Stimulated activated CD4-positive, alpha-beta T cell treated with anti-CD3 and anti-CD28 coated beads, Interleukin-2, amount 100 ng/mL, for 24 hours (primary cell): ENCODE data around the gene ATP9A.
A peak's percentile ranks its signal among the peaks of the same experiment; 100 is the strongest.
"Not testable (repeated sequence)": the region's sequence is repeated elsewhere in the genome, so short reads cannot be mapped to it uniquely, and the experiment has no call there.

Source experiments
- DNase-seq, 2 donors: peaks; one replicate each; pipeline ENCODE4 v3.0.0-alpha.2; 2020

The ATP9A gene

DNA sequence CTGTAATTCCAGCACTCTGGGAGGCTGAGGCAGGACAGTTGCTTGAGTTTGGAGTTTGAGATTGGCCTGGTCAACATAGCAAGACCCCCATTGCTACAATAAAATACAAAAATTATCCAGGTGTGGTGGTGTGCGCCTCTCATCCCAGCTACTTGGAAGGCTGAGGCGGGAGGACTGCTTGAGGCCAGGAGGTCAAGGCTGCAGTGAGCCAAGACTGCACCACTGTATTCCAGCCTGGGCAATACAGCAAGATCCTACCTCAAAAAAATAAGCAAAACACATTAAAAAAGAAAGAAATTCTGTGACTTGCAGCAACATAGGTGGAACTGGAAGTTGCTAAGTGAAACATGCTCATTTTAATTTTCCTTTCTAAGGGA, 119.6 kb downstream of the ATP9A start:
- DNase-seq: no peak

DNA sequence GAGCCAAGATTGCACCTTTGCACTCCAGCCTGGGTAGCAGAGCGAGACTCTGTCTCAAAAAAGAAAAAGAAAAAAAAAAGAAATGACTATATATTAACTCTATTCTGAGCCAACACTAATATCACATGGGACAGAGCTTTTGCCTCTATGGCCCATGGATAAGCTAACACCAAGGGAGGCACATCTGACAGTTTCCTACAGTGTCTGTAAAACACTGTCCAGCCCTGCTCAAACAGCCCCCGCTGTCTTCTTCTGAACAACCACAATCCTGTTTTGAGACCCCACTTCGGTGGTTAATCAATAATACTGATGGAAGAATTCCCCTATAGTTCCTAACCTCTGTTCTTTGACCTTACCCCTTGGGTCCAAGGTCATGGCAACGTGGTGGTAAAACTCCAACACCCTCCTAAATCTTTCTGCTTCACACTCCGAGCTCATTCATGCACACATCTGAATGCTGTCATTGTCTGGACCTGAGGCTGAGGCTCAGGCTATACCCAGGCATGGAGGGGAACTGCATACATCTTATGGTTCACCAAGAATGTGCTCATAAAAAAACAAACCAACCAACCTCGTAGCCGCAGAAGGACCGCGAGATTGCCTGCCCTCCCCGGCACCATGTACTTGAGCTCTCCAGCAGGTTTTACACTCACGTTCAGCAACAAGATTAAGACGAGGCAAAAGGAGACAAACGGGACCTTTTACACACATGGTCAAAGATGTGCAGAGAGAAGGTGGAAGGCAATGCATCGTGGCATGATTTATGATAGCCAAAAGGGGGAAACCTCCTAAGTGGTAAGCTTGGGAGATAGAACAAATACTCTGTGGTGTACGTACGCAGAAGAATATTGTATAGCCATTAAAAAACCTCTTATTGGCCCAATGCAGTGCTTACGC, 120.3 kb downstream of the ATP9A start:
- DNase-seq: no peak

DNA sequence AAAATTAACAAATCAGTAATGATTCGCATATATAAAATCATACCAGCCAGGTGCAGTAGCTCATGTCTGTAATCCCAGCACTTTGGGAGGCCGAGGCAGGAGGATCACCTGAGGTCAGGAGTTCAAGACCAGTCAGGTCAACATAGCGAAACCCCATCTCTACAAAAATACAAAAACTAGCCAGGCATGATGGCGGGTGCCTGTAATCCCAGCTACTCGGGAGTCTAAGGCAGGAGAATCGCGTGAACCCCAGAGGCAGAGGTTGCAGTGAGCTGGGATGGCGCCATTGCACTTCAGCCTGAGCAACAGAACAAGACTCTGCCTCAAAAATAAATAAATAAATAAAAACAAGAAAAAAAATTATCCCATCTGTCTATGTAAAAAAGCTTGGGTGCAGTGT, 124.4 kb downstream of the ATP9A start:
- DNase-seq: not testable (repeated sequence)

DNA sequence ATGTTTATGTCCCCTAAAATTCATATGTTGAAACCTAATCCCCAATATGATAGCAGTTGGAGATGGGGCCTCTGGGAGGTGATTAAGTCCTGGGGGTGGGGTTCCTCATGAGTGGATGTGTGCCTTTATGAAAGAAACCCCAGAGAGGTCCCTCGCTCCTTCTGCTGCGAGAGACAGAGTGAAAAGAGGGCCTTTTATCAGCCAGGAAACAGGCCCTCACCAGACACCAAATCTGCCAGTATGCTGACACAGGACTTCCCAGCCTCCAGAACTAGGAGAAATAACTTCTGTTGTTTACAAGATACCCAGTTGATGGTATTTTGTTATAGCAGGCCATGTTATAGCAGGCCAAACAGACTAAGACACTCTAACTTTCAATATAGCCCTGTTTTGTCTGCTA, 124.8 kb downstream of the ATP9A start:
- no peak for DNase-seq

DNA sequence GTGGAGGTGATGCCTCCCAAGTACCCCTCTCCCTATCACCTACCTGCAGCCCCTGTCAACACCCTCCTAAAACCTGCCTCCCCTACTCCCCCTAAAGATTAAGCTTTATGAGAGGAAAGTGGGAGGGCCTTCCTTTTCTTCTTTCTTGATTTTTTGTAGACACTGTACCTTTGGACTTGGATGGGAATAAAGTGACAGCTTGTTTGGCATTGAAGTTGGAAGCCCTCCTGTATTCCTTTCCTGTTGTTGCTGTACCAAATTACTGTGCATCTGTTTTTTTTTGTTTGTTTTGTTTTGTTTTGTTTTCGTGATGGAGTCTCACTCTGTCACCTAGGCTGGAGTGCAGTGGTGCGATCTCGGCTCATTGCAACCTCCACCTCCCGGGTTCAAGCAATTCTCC, 126.3 kb downstream of the ATP9A start:
- DNase-seq: no peak

DNA sequence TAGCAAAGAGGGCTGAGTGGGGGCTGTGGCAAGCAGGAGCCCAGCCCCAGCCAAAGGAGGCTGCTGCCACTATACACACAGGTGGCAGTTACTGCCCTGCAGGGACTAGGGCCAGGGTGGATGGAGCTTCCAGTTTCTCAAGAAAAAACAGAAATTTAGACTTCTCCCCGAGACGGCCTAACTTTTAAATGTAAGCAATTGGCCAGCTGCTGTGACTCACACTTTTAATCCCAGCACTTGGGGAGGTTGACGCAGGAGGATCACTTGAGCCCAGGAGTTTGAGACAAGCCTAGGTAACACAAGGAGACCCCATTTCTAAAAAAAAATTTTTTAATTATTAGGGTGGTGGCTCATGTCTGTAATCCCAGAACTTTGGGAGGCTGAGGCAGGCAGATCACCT, 127.4 kb downstream of the ATP9A start:
- DNase-seq: no peak

DNA sequence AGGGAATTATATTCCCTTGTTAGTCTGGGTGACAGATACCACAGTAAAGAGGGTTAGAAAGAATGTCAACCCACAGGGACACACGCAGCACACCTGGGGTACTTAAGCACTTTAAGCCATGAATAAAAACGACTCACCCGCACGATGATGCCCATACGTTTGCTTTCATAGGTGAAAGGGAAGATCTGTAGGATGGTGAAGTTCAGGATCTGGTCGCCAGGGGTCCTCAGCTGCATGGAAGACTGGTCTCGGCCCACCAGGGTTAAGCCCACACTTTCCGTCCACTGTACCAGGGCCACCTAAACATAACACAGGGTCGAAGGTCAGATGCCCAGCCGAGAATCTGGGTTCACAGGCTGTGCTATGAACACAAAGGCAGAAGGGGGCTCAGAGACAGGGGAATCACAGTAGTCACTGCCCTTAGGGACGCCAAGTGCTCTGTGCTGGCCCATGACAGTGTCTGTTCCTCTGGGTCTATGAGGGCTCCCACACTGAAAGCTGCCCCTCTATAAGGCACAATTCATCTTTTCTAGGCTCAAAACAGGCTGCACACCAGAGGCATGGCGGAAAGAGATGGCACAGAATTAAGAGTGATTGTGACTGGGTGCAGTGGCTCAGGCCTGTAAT, 128.9 kb downstream of the ATP9A start:
- DNase-seq: peak; percentile 76 to 80

DNA sequence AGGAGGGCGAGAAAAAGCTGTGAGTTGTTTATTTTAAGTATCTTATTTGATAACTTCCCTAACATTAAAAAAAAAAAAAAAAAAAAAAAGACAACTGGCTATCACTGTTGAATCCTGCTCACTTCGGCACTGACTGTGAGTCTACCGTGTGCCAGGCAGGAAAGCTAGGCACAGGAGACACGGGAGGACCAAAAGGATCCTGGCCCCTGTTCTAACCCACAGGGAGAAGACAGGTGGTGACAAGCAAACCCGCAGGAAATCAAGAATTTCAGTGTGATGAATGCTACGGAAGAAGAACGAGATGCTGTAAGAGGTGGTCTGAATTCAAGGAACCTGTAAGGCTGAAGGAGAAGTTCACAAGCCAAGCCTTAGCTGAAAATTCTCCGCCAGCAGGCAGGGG, 130.9 kb downstream of the ATP9A start:
- DNase-seq: no peak

DNA sequence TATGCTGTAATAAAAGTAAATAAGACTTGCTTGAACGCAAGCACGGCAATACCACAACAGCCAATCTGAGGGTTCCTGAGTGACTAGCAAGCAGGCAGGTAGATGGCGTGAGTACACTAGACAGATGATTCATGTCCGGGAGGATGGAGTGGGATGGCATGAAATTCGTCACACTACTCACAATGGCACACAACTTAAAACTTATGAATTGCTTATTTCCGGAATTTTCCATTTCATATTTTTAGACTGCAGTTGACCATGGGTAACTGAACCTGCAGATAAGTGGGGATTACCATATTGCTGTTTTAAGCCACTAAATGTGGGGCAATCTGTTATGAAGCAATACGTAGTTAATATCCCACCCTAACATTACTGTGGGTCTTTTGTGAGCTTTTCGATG, 132.1 kb downstream of the ATP9A start:
- peak in 1 of 2 donors; percentile 55 for DNase-seq

DNA sequence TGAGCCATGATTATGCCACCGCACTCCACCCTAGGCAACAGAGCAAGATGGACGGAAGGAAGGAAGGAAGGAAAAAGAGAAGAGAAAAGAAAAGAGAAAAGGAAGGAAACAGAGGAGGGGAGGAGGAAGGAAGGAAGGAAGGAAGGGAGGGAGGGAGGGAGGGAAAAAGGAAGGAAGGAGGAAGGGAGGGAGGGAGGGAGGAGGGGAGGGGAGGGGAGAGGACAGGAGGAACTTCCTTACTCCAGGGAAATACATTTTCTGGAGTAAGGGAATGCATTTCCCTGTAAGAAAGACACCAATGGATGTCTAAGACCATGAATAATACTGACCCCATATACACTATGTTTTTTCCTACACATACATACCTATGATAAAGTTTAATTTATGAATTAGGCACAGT, 132.5 kb downstream of the ATP9A start:
- DNase-seq: no peak

DNA sequence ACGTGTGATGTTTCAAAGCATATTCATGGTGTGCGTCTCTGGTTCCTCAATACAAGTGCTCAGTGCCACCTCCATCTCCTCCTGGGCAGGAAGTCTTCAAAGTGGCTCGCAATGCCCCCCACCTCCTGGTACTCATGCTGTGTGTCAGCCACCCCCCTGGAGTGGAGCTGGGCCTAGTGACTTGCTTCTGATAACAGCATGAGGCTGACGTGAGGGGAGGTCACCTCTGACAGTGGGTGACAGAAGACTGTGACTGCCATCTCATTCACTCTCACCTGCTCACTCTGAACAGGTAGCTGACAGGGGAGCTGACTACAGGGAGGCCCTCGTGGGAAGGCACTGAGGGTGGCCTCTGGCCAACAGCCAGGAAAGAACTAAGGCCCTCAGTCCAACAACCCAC, 133.3 kb downstream of the ATP9A start:
- no peak for DNase-seq

DNA sequence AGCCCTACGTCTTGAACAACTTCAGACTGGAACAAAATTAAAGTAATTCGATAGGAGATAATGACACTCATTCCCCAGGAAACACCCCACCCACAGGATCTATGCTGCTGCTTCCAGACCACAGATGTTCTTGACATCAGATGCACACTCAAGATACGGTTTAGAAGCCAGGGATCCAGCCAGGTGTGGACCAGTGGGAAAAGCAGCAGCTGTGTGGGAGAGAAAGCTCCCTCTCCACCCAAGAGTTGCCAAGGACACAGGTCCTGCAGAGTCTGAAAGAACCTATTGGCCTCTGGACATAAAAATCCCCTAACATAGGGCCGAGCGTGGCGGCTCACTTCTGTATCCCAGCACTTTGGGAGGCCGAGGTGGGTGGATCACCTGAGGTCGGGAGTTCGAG, 133.9 kb downstream of the ATP9A start:
- DNase-seq: no peak

DNA sequence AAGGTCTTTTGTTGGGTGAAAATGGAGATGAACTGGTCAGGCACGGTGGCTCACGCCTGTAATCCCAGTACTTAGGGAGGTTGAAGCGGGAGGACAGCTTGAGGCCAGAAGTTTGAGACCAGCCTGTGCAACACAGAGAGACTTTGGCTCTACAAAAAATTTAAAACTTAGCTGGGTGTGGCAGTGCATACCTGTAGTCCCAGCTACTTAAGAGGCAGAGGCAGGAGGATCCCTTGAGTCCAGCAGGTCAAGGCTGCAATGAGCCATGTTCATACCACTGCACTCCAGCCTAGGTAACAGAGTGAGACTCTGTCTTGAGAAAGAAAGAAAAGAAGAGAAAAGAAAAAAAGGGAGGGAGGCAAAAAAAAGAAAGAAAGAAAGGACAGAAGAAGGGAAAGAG, 134.8 kb downstream of the ATP9A start:
- DNase-seq: no peak

DNA sequence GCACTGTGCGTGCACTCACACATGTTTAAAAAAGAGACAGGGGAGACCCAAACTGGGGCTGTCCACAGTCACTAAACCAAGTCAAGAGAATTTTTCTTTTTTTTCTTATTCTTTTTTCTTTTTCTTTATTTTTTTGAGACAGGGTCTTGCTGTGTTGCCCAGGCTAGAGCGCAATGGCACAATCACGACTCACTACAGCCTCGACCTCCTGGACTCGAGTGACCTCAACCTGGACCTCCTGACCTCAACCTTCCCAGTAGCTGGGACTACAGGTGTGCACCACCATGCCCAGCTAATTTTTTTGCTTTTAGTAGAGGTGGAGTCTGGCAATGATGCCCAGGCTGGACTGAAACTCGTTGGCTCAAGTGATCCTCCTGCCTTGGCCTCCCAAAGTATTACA, 136.2 kb downstream of the ATP9A start:
- no peak for DNase-seq

DNA sequence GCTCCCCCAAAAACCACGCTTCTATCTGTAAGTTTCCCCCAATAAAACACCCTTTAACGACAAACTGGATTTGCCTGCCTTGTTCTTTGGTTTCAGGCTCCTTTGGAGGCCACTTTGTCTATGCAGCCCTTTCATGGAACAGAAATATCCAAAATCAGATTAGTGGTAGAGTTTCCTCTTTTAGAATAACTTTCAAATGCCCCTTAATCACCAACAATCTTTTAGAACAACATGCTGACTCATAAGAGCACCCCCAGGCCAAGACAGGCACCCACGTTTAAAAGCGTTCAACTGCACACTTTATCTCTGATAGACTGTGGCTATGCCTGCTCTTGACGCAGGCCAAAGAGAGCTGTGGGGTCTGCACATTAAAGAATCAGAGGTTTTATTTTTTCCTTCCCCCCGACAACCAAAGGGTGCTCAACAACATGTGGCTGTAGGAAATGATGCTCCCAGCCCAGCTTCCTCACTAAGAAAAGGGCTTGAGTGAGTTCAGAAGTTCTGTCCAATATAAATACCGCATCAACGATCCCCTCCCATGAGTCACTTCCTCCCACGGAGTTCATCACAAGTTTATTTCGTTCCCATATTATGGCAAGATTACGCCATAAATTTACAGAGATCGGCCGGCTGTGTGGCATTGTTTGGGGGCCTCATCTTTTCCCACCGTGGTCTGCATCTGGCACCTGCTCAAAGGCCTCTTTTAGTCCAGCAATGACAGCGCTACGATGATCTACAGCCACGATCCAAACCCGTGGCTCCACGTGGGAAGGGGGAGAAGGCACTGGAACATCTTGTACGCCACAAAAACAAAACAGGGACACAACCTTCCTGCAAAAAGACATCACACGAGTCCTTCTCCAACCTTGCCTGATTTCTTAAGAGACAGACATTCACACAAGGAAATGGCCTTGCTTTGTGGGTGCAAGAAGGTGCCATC, 136.9 kb downstream of the ATP9A start:
- peak; percentile 36 to 53 for DNase-seq

DNA sequence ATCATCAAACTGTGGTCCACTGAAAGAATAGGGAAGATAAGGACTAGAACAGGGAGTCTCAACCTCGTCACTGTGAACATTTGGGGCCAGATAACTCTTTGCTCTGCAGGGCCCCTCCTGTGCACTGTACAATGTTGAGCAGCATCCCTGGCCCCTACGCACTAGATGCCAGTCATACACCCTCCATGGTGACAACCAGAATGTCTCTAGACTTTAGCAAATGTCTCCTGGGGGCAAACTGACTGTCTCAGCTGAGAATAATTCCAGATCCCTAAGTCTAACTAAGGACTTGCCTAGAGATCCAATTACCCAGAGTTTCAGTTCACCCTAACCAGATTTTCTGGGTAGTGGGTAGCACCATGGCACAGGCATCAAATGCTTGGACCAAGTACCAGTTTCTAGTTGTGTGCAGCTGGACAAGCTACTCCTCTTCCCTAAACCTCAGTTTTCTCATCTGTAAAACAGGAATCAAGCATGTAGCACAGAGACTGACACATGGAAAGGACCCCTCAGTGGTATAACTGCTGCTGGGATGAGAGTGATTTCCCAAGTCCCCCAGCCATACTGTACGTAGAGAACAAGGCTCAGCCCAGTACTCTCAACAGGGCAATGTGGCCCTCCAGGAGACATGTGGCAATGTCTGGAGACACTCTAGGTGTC, 138.7 kb downstream of the ATP9A start:
- DNase-seq: no peak

DNA sequence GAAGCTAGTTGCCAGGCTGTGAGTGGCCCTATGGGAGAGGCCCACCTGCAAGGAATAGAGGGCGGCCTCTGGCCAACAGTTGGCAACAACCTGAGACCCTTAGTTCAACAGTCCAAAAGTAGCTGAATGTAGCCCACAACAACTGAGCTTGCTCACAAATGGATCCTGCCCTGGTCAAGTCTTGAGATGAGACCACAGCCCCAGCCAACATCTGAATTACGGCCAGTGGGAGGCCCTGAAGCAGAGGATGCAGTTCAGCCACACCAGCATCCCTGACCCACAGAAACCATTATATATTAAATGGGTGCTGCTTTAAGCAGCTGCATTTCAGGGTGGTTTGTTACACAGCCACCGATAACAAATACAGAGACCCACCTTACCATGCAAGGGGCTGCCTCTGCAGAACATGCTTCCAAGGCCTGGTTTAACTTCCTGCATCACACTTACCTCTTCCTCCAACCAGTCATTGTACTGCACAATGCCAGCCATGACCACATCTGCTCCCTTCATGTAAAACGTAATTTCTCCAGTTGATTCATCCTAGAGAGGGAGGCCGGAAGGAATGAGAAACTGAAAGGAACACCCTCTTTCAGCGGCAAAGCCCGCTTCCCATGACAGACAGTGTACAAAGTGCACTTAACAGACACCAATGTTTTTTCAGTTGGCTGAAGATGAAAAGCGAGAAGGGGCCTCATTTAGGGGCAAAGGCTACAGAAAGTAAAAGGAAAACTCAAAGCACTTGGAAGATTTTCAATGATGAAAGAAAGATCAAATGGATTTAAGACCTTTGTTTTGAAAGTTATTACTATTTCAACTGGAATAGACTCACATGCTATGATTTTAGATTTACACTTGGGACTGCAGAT, 139.4 kb downstream of the ATP9A start:
- no peak for DNase-seq

DNA sequence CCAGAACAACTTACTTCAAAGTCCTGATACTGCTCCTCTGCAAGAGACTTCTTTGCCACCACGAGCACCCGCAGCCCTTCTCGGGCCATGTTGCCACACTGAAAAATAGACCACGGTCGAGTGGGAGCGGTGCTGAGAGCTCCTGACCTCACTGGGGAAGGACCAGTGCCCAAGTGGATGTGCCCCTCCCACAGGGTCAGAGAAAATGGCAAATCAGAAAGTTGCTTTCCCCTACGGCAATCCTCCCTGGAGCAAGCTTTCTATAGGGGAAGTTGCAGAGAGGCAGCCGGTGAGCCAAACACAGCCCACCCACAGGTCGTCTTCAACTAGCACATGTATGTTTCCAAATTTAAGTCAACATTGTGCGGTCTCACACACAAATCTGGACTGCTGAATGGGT, 140.6 kb downstream of the ATP9A start:
- DNase-seq: no peak

DNA sequence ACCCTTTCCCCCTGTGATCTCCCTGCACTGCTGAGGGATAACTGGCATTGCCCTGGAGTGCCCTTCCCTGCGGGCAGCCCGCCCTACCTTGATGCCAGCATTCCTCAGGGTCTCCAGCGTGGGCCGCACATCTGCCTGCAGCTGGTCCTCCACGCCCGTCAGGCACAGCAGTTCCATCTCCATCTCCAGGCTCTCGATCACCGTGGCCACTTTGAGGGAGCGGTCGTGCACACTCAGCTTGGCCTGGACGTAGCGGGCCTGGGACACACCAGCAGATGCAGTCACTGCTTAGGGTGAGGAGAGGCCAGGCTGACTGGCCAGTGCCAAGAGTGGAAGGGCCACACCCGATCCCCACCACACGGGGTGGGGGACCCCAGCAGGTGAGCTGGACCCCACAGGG, 143.1 kb downstream of the ATP9A start:
- no peak for DNase-seq

DNA sequence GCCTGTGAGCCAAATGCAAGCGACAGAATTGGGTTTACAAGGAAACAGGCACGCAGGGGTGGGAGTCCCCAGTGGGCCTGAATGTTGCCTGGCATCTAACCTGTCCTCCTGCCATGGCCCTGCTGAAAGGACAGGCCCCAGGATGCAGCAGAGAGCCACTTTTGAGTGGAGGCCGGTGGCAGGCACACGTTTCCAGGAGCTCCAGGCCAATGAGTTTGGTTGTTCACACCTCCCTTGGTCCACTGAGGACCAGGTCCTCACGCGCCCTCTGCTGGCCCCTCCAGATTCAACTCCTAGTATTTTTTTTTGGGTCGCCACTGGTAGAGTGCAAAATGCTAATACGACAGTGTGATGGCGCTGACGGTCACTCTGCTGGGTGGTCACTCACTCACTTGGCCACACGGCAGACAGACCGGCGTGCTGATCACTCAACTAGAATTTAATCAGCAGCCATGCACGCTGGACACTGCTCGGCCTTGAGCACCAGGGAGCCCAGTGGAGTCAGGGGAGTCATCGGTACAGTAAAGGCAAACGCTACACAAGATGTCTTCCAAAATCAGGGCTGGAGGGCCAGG, 143.9 kb downstream of the ATP9A start:
- DNase-seq: peak; percentile 76 to 80

DNA sequence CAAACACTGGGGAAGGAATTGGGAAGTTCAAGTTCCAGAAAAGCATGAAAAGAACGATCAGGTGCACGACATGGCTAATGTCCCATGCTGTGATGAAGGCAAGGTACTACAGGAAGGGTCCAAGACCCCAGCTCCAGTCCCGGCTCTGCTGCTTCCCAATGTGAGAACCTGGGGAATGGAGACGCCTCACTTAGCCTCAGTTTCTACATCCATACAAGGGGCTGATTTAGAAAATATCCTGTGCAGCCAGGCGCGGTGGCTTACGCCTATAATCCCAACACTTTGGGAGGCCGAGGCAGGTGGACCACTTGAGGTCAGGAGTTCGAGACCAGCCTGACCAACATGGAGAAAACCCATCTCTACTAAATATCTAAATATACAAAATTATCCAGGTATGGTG, 144.9 kb downstream of the ATP9A start:
- DNase-seq: no peak
